NT2/D1 (cell line): Measurements from ENCODE around the gene COLEC11.
"Not testable (repeated sequence)": the region's sequence is repeated elsewhere in the genome, so short reads cannot be mapped to it uniquely, and the experiment has no call there.

ENCODE experiments used
- DNase-seq: peaks from one replicate; pipeline ENCODE4 v3.0.0-alpha.2; 2011; ENCODE audit warnings: low read depth, low spot score
- H3K27me3 ChIP-seq: 2 replicates; pipeline ENCODE4 v1.6.0; 2011; ENCODE audit warnings: mild to moderate bottlenecking; ENCODE audit not compliant: insufficient read length, insufficient read depth
- H3K36me3 ChIP-seq: 2 replicates; pipeline ENCODE4 v1.6.1; 2011; ENCODE audit warnings: mild to moderate bottlenecking, low read length, mixed read lengths; ENCODE audit not compliant: insufficient read depth, insufficient read length
- H3K4me1 ChIP-seq: 2 replicates; pipeline ENCODE4 v1.5.1; 2011; ENCODE audit not compliant: insufficient read depth, insufficient read length
- H3K4me3 ChIP-seq: 2 replicates; pipeline ENCODE4 v1.5.1; 2011; ENCODE audit warnings: low read depth; ENCODE audit not compliant: insufficient read length
- H3K9ac ChIP-seq: 2 replicates; pipeline ENCODE4 v1.6.0; 2011; ENCODE audit warnings: low read depth; ENCODE audit not compliant: insufficient read length
- H3K9me3 ChIP-seq: 2 replicates; pipeline ENCODE4 v1.5.1; 2011; ENCODE audit warnings: mild to moderate bottlenecking, low read length; ENCODE audit not compliant: insufficient read depth
- SUZ12 ChIP-seq: IDR thresholded peaks from 2 replicates; pipeline ENCODE4 v1.6.1; 2011; ENCODE audit not compliant: insufficient read length, insufficient read depth; ENCODE audit errors: extremely low read depth
- YY1 ChIP-seq: IDR thresholded peaks from 2 replicates; pipeline ENCODE4 v1.6.1; 2011; ENCODE audit not compliant: insufficient read length, insufficient read depth
- ZNF274 ChIP-seq: IDR thresholded peaks from 2 replicates; pipeline ENCODE4 v1.6.1; 2011; ENCODE audit warnings: mild to moderate bottlenecking, low read depth, low read length

Gene COLEC11

DNA sequence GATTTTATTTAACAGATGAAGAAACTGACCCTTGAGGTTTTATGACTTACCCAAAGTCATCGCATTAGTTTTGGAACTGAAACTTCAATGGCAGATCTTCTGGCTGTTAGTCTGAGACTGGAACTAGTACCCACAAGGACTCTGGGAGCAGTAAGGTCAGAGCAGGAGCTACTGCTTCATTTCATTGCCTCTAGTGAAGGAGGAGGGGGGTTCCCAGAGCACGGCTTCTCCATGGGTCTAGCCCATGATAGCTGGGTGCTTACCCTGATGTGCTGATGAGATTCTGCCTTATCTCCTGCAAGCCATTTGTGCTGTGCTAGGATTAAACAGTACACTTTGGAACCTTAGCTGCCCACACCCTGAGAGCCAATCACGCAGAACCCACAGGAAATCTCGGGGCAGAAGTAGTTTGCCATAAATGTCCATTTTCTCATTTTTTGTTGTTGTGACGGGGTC is 31.4 kb upstream of the COLEC11 start:
- no peaks in the 10 kb centered on the region for H3K27me3 ChIP-seq
- no peak for TF ChIP-seq SUZ12
- TF ChIP-seq YY1, result no peak
- TF ChIP-seq ZNF274, result no peak
- no peak overlapping the region for H3K9ac ChIP-seq
- no peaks in the 10 kb centered on the region for H3K4me1 ChIP-seq
- H3K4me3 ChIP-seq, result no peak overlapping the region
- H3K36me3 ChIP-seq, result peaks cover 30% of the 10 kb centered on the region
- no peak for DNase-seq
- H3K9me3 ChIP-seq, result no peaks in the 10 kb centered on the region

DNA sequence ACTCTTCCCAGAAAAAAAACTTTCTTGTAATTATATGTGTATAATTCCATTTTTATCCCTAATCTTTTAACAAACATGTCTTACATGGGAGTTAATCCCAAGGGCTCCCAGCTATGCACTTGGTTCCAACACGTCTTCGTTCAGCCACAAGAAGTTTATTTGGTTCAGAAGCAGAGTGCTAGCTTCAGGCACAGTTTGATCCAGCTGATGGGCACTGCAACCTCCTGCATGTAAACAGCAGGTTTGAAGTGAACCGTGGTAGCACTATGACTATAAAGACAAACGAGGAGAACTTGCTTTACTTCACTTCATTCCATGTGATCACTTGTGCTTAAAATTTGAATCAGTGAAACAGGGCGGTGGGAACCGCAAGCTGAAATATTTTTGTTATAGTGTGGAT is 29.8 kb upstream of the COLEC11 start:
- Histone ChIP-seq H3K27me3 (no peaks in the 10 kb centered on the region), H3K4me1 (no peaks in the 10 kb centered on the region), H3K4me3 (no peak overlapping the region), H3K9me3 (no peaks in the 10 kb centered on the region), H3K9ac (no peak overlapping the region), H3K36me3 (peaks cover 27% of the 10 kb centered on the region)
- TF ChIP-seq ZNF274 (no peak), SUZ12 (no peak), YY1 (no peak)
- DNase-seq, result no peak

DNA sequence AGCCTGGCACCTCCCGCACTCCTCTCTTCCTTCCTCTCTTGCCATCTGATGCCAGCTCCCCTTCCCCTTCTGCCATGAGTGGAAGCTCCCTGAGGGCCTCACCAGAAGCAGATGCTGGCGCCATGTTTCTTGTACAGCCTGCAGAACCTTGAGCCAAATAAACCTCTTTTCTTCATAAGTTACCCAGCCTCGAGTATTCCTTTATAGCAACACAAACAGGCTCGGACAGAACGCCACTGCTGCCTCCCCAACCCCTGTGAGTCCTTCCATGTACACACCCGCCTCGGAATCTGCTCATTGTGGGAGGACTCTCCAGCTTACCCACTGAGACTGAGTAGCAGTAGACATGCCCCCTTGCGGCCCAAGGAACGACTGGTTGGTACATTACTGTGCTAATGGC is 28.1 kb upstream of the COLEC11 start:
- Histone ChIP-seq H3K9me3 (no peaks in the 10 kb centered on the region), H3K4me3 (no peak overlapping the region), H3K36me3 (peaks cover 20% of the 10 kb centered on the region), H3K4me1 (no peaks in the 10 kb centered on the region), H3K9ac (no peak overlapping the region), H3K27me3 (no peaks in the 10 kb centered on the region)
- TF ChIP-seq ZNF274, result no peak
- TF ChIP-seq YY1, result no peak
- TF ChIP-seq SUZ12, result no peak
- DNase-seq, result no peak

DNA sequence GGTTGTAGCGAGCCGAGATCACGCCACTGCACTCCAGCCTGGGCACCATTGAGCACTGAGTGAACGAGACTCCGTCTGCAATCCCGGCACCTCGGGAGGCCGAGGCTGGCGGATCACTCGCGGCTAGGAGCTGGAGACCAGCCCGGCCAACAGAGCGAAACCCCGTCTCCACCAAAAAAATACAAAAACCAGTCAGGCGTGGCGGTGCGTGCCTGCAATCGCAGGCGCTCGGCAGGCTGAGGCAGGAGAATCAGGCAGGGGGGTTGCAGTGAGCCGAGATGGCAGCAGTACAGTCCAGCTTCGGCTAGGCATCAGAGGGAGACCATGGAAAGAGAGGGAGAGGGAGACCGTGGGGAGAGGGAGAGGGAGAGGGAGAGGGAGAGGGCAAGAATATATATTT is 25.3 kb upstream of the COLEC11 start:
- H3K36me3 ChIP-seq, result peaks cover 13% of the 10 kb centered on the region
- H3K4me1 ChIP-seq, DNase-seq, H3K9ac ChIP-seq, H3K27me3 ChIP-seq, H3K4me3 ChIP-seq, H3K9me3 ChIP-seq: not testable (repeated sequence)

DNA sequence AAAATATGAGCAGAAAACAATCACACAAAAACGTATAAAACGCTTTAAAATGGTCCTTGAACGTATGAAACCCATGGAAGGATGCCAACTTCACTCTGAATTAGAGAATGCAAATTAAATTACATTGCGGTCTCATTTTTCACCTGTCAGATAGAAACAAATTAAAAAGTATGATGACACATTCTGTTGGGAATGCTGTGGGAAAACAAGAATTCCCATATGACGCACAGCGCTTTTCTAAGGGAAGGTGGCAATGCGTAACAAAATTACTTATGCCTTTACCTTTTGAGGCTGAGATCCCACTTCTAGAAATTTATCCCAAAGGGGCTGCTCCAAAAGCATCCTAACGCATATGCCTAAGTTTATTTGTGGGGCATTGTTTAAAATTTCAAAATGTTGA is 23.6 kb upstream of the COLEC11 start:
- DNase-seq, result no peak

DNA sequence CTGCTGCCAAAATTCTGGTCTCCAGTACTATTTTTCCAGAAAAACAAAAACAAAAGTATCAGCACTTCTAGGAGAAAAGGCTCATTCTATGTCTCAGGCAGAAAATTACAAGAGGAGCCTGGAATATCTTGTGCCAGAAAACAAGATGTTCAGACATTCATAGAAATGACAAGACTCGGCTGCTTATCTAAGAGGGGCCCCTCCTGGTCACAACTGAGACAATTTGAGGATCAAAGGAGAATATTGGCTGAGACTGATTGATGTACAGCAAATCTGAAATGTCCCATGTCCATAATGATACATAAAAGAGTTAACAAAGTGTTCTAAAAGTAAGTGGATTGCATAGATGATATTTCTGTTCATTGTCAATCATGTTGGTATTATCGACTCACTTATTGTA is 22.3 kb upstream of the COLEC11 start:
- no peak overlapping the region for H3K4me3 ChIP-seq
- no peak for TF ChIP-seq ZNF274
- TF ChIP-seq SUZ12, result no peak
- no peak for TF ChIP-seq YY1
- no peaks in the 10 kb centered on the region for H3K27me3 ChIP-seq
- H3K4me1 ChIP-seq, result no peaks in the 10 kb centered on the region
- DNase-seq, result no peak
- peaks cover 22% of the 10 kb centered on the region for H3K36me3 ChIP-seq
- H3K9ac ChIP-seq, result no peak overlapping the region
- no peaks in the 10 kb centered on the region for H3K9me3 ChIP-seq

More for the DNA sequence above, 23.6 kb upstream of the COLEC11 start:
- no peak overlapping the region for H3K4me3 ChIP-seq
- no peaks in the 10 kb centered on the region for H3K4me1 ChIP-seq
- no peak overlapping the region for H3K9ac ChIP-seq
- no peak for TF ChIP-seq SUZ12
- TF ChIP-seq YY1, result no peak
- no peak for TF ChIP-seq ZNF274
- peaks cover 21% of the 10 kb centered on the region for H3K36me3 ChIP-seq
- H3K27me3 ChIP-seq, result no peaks in the 10 kb centered on the region
- no peaks in the 10 kb centered on the region for H3K9me3 ChIP-seq

DNA sequence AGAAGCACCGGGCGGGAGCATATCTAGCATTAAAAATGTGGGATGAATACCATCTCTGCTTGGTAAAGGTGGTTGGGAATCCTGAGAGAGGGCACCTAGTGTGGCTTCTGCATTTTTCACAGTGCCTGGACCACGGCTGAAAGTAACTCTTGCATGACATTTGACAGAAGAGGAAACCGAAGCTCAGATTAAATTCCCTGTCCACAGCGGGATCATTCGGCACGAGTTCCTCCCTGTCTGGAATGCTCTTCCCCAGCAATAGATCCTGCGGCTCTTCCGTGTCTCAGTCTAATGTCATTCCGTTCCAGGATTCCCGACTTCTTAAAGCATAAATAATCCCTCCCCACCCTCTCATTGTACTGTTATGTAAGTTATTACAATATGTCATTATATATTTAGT is 20.8 kb upstream of the COLEC11 start:
- H3K4me3 ChIP-seq, result peak overlapping the region; percentile 11
- TF ChIP-seq SUZ12, result no peak
- TF ChIP-seq ZNF274, result no peak
- TF ChIP-seq YY1, result no peak
- no peak overlapping the region for H3K9ac ChIP-seq
- no peaks in the 10 kb centered on the region for H3K9me3 ChIP-seq
- peaks cover 35% of the 10 kb centered on the region for H3K36me3 ChIP-seq
- no peaks in the 10 kb centered on the region for H3K4me1 ChIP-seq
- no peaks in the 10 kb centered on the region for H3K27me3 ChIP-seq
- no peak for DNase-seq

DNA sequence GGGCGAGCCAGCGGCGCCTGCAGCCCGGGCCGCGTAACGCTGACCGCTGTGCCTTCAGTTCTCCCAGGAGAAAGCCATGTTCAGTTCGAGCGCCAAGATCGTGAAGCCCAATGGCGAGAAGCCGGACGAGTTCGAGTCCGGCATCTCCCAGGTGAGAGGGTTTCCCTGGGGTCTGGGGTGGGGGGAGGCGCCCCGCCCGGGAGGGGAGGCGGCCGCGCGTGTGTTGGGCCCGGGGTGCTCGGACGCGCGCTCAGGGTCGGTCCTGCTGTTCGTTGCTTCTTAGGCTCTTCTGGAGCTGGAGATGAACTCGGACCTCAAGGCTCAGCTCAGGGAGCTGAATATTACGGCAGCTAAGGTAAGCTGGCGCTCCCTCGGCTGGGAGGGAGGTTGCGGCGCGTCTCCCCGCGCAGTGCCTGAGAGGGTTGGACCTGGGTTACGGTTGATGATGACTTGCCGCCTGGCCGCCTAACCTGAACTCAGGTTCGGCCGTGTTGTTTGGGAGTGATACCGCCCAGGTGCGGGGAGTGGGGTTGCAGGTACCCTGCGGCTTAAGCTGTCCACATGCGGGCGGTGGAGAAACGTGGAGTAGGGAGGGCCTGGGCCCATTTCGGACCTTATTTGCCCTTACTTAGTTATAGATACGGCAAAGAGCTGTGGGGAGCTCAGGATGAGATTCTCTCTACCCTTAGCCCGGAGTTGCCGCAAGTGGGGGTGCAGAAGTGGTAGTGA is 19.2 kb upstream of the COLEC11 start:
- H3K36me3 ChIP-seq, result peaks cover 46% of the 10 kb centered on the region
- H3K9me3 ChIP-seq, result no peaks in the 10 kb centered on the region
- peak overlapping the region; percentile 94 for H3K4me3 ChIP-seq
- no peak for TF ChIP-seq ZNF274
- TF ChIP-seq YY1, result no peak
- H3K4me1 ChIP-seq, result no peaks in the 10 kb centered on the region
- DNase-seq, result no peak
- no peaks in the 10 kb centered on the region for H3K27me3 ChIP-seq
- H3K9ac ChIP-seq, result peak overlapping the region; percentile 98

DNA sequence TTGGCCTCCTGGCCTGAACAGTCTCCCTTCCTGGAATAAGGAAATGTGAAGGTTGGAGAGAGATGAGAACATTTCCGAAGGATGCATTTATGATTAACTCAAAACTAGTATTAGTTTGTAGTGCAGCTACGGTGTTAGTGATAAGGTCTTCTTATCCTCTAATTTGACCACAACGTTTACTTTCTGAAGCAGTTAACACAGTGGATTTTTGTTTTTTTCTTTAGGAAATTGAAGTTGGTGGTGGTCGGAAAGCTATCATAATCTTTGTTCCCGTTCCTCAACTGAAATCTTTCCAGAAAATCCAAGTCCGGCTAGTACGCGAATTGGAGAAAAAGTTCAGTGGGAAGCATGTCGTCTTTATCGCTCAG is 18.7 kb upstream of the COLEC11 start:
- H3K27me3 ChIP-seq, H3K9me3 ChIP-seq, DNase-seq, H3K4me1 ChIP-seq: not testable (repeated sequence)
- Histone ChIP-seq H3K9ac (peak overlapping the region; percentile 98), H3K36me3 (peaks cover 52% of the 10 kb centered on the region), H3K4me3 (peak overlapping the region; percentile 94)
